Left ventricle myocardium superior (tissue), 1 donor: Measurements from ENCODE around the gene STXBP5L. TPM values are rescaled to one million over a fixed set of nuclear protein-coding genes. Genes with fewer than 3 reads are reported as not detected.
A peak's percentile ranks its signal among the peaks of the same experiment; 100 is the strongest.
"Not testable (repeated sequence)": the region's sequence is repeated elsewhere in the genome, so short reads cannot be mapped to it uniquely, and the experiment has no call there.

Experiments
- ATAC-seq: fragments of 200-7000 bp; cut with Tn5 transposase; one replicate; pipeline ENCODE4 v1.9.1; 2020; ENCODE audit warnings: mild to moderate bottlenecking, moderate library complexity
- DNase-seq: peaks from one replicate; pipeline ENCODE4 v3.0.0-alpha.2; 2020
- intact Hi-C: fragments of 100-400 bp; cut with micrococcal nuclease; formaldehyde crosslinking; loops from one replicate; pipeline ENCODE4 v1.11.0; 2022
- long read RNA-seq: library from polyadenylated mRNA; unstranded; transcript quantifications from one replicate; pipeline ENCODE4 v2.0.0, GENCODE V29; 2021
- total RNA-seq: library from RNA; stranded (reverse); fragmentation: NEBNext Ultra II Directional; extraction: Animal tissue kit (Norgen Biotek cat#: 25700); gene quantifications from one replicate; pipeline ENCODE4 v1.2.1, GENCODE V29; 2021
- donor health status: DM: no; HTN: yes; CAD: no; lungs with severe emphysema.

STXBP5L gene
- total RNA-seq, result not detected
- long read RNA-seq, result 0 reads

GRCh38 chr3:120908030-120908794 is at the start of gene STXBP5L:
Gene STXBP5L, plus strand, starts transcription at chr3:120908205. Its CDS starts 1,374 bp downstream, at chr3:120909579.
- DNase-seq (peak; percentile 70), ATAC-seq (peak; percentile 95)
- intact Hi-C loops, result no loop called here

DNA sequence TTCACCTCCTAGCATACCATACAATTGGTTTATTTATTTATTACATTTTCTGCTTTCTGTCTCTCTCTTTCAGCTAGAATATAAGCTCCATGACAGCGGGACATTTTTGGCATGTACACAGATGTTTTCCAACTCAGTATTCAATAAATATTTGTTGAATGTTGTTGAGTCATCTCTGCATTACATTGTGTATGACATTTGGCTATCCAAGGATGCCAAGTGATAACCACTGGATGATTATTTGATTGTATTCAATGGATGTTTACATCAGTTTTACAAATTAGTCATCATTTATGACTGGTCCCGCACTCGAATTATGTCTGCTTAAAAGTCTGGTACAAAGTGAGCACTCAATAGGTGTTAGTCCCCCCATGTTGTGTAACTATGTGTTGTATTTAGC is 49.5 kb upstream of the STXBP5L start:
- no peak for ATAC-seq

DNA sequence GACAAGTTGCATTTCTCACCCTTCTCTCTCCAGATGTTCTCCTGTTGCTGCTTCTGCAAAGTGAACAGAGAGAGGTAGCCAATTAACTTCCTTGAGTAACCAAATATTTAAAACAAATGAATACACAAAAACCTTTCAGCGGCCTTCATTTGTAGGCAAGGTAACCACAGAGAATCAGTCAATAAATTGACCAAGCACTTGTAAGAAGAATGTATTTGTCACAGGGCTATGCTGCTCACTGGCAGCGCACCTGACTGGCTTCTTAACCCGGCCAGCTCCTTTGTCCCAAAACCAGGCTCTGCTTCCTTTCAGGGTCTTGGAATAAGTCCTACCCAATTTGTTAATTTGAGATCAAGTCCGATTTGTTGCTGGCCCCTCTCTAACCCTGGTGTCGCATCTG is 43.5 kb upstream of the STXBP5L start:
- no peak for DNase-seq
- intact Hi-C loops, result no loop called here
- ATAC-seq, result no peak

More for the DNA sequence above, 49.5 kb upstream of the STXBP5L start:
- intact Hi-C loops, result no loop called here
- DNase-seq, result no peak

DNA sequence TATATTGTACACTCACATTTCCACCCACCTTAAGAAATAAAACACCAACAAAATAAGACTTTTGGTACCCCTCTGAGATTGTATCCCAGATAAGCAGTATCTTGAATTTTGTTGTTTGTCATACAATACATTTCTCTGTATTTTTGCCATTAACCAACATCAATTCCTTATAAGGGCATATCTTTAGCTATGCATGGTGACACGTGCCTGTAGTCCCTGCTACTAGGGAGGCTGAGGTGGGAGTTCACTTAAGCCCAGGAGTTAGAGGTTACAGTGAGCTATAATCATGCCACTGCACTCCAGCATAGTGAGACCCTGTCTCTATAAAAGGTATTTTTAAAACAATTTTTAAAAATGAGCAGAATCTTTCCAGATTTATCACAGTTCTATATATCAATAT is 32.5 kb upstream of the STXBP5L start:
- no peak for ATAC-seq
- no peak for DNase-seq
- intact Hi-C loops, result no loop called here

- DNase-seq (no peak), ATAC-seq (no peak)
- intact Hi-C loops, result no loop called here
Observed at GRCh38 chr3:120875989-120876388, 32.0 kb upstream of the STXBP5L start.

GRCh38 chr3:120879411-120879810 is 28.6 kb upstream of the STXBP5L start:
- intact Hi-C loops, result no loop called here
- no peak for ATAC-seq
- no peak for DNase-seq

DNA sequence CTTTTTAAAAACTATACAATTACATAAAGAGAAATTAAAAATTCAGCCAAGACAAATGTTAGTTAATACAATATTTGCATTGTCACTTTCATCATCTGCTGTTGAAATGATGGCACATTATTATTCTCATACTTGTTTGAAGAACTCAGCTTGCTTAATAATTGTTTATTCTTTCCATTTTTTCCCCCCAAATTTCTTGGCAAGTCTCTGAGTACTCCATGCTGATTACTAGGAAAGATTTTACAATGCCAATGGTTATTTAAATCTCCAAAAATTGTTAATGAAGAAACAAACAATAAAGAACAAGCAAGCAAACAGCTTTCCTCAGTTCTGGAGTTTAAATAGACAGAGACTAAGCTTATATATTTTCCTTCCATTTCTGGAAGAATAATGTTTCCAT is 15.1 kb upstream of the STXBP5L start:
- intact Hi-C loops, result no loop called here
- no peak for DNase-seq
- no peak for ATAC-seq

DNA sequence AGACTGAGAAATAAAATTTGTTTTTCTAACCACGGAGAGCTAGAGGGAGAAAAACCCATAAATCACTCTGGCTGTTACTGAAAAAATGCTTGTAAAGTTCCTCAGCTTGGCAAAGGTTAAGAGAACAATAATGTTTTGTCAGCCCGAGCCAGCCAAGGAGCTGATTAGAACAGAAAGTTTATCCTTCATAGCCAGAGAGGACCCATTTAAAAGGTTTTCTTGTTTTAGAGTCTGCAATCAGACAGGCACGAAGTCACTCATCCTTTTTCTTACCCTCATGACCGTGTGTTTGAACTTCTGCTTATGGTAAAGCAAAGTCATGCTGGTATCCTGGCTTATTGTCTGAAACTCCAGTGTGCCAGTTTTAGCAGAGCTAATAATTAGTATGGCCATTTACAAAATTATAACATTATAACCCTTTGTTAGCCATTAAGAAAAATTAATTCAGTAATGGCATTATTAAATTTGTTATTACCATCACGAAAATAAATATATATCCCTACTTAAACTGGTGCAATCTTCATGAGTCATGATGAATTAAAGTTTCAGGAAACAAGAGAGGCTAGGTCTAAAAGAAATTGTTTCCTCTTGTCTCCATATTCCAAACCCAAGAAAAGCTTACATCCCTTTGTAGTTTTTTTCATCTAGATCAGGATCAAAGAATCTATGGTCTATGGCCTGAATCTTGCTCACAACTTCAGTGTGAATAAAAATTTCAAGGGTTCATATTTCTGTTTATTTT is 13.5 kb upstream of the STXBP5L start:
- ATAC-seq (no peak), DNase-seq (no peak)
- intact Hi-C loops, result no loop called here

- ATAC-seq, DNase-seq, intact Hi-C loops: not testable (repeated sequence)
Observed at GRCh38 chr3:120901716-120902115, 6.3 kb upstream of the STXBP5L start.

GRCh38 chr3:120903221-120903620 is 4.8 kb upstream of the STXBP5L start:
- ATAC-seq, result no peak
- DNase-seq, result no peak
- intact Hi-C loops, result no loop called here

DNA sequence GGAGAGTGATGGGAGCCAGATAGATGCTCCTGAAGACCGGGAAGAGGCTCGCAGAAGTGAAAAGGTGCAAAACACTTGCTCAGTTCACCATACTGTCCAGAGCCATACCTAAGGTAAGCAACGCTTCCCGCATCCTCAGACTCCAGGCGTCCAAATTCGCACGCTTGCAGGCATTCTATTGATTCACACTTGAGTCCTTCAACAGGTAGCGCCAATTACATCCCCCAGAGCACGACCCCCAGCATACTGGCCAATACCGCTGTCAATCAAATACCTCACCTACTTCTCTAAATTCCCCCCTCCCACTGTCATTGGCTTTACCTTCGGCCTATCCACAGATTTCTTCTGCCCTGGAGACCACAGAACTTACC is 361 bp upstream of the STXBP5L start:
- no peak for DNase-seq

DNA sequence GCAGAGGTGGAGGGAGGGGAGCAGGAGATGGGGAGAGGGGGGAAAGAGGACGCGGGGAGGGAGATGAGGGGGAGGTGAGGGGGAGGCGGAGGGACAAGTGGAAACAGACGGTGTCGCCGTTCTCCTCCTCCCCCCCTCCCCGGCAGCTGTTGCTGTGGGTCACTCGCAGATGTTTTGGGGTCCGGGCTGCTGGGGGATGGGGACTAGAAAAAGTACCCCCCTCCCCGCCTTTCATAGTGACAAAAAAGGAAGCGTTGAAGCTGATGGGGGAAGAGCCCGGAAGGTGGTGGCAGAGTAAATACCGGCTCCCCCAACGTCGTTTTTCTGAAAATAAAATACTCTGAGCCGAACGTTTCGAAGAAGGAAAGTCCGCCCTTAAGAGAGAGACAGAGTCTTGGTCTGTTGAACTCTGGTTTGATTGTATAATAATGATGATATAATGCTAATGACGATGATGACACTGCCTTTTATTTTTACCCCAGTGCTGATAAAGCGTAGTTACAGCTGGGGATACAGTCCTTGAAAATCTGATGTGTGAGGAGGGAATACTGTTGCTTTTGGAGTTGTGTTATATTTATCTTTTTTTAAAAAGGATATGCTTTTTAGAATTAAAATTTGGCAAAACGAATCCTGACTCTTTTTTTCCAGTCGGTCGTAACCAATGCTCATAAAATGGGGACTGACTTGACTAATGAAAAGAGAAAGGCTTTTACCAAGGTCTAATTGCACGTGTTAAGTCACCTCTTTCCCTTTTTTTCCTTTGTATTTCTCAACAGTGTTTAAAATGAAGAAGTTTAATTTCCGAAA is 993 bp downstream of the STXBP5L start:
- intact Hi-C loops, result no loop called here
- ATAC-seq, result no peak
- no peak for DNase-seq

More for the DNA sequence above, 361 bp upstream of the STXBP5L start:
- intact Hi-C loops, result no loop called here
- ATAC-seq, result no peak

DNA sequence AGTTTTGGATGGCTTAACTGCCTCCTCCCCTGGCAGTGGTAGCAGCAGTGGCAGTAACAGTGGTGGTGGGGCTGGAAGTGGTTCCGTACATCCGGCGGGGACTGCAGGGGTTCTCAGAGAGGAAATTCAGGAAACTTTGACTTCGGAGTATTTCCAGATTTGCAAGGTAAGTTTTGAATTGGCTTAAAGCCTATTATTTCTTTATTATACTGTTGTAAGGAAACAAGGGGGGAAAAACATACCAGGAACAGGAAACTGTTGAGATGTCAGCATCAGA is 1.5 kb downstream of the STXBP5L start:
- no peak for ATAC-seq

GRCh38 chr3:120926146-120926545 is 18.1 kb downstream of the STXBP5L start:
- no peak for ATAC-seq
- intact Hi-C loops, result no loop called here
- DNase-seq, result no peak

More for the DNA sequence above, 1.5 kb downstream of the STXBP5L start:
- intact Hi-C loops, result no loop called here
- DNase-seq, result no peak

DNA sequence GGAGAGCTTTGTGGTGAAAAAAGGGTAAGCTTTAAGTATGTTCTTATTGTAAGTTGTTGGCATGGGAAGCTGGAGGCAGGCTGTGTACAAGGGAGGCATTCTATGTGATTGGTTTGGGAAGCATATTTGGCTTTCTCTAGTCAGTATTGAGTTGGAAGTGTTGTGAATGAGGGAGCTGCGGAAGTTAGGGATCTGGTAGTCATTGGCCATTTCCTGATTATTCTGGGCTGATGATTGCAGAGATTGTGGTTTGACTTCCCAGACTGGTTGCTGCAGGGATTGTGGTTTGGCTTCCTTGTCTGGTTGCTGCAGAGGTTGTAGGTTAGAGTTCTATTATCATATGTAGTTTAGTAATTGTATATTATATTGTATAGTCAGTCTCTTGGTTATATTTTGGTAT is 21.0 kb downstream of the STXBP5L start:
- no peak for ATAC-seq
- intact Hi-C loops, result no loop called here
- DNase-seq, result no peak

- ATAC-seq, result no peak
- DNase-seq, result no peak
- intact Hi-C loops, result no loop called here
Observed at GRCh38 chr3:120931593-120931992, 23.6 kb downstream of the STXBP5L start.

DNA sequence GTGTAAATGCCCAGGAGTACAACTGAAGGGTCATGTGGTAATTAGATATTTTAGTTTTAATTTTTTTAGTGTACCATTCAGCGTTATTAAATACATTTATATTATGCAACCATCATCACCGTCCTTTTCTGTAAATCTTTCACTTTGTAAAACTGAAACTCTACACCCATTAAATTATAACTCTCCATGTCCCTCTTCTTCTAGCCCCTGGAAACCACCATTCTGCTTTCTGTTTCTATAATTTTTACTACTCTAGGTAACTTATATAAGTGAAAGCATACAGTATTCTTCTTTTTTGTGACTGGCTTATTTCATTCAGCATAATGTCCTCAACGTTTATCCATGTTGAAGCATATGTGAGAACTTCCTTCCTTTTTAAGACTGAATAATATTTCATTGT is 48.1 kb downstream of the STXBP5L start:
- no peak for DNase-seq
- ATAC-seq, result no peak
- intact Hi-C loops, result no loop called here

DNA sequence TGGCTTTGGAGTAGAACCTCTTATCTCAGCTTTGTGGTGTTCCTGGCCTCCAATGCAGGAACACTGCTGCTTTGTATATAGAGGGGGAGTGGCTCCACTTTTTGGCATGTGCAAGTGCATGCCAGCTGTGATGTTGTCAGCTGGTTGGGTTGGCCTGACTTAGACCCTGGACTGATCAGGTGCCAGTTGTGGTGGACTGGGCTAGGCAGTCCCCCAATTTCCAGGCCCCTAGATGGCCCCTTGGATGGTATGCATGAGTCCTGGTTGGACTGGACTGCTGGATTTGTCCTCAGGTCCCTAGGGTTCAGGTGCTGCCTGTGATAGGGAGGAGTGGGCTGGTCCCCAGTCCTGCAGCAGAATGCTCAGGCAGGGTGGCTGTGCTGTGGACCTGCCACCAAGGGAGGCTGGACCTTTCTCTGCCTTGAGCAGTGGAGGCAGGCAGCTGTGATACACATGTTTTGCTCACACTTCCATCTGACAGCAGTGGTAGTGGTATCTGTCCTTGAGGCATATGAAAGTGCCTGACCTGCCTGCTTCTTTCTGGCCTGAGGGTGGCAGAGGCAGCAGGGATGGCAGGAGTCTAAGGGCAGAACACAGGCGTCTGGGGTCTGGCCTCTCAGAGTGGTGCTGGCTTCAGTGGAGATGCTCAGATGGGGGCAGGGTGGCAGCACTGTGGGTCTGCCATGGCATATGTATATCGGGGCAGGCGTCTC is 74.8 kb downstream of the STXBP5L start:
- no peak for ATAC-seq
- intact Hi-C loops, result no loop called here
- no peak for DNase-seq

GRCh38 chr3:120983321-120983665 is 75.3 kb downstream of the STXBP5L start:
- ATAC-seq (no peak), DNase-seq (no peak)
- intact Hi-C loops, result no loop called here

DNA sequence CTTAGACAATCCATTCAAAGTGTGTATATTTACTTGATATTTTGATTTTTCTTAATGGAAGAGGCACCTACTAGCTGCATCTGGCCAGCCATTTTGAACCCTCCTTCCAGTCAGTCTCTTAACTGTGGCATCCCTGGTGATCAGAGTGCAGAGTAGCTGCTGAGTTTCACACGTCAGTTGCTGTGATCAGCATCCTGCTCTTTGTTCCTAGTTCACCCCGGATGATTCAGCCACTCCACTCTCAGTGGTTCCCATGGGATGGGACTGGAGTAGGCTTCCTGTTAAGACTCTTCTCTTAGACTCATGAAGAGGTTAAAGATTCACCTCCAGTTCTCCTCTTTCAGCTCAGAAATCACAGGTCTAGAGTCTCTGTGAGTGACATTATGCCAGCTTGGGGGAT is 75.8 kb downstream of the STXBP5L start:
- ATAC-seq (no peak), DNase-seq (no peak)
- intact Hi-C loops, result no loop called here
